ENCODE measurements around the gene ADAMTS9. TPM values are rescaled to one million over a fixed set of nuclear protein-coding genes. Genes with fewer than 3 reads are reported as not detected.
A peak's percentile ranks its signal among the peaks of the same experiment; 100 is the strongest.

Gene ADAMTS9
- 100 to 1,000 TPM; 104 to 420 TPM for total RNA-seq

GRCh38 chr3:64687781-64688604 lies at the start of gene ADAMTS9:
Gene ADAMTS9 (minus strand): TSS chr3:64688000. CDS start chr3:64687657, 343 bp downstream.
- H3K27me3 ChIP-seq (replicated peaks; ENCODE audit: insufficient read depth): no peaks in the 10 kb centered on the region
- H3K27ac ChIP-seq: peak within 1 kb of the TSS; percentile 99
- DNase-seq (ENCODE audit: low spot score): no peak
- peaks cover 4% of the 10 kb centered on the region for H3K36me3 ChIP-seq
- H3K4me1 ChIP-seq (ENCODE audit: control insufficient read depth in 1 of 2, low read depth in 2 of 2): peaks cover 0 to 35% of the 10 kb centered on the region in 2 donors
- TF ChIP-seq CTCF (IDR thresholded peaks at IDR 0.05): no peak
- peak; percentile 6 for ATAC-seq (ENCODE audit: insufficient number of reproducible peaks, low FRiP score, low read depth)
- H3K9me3 ChIP-seq: no peaks in the 10 kb centered on the region
- peak within 1 kb of the TSS; percentile 93 for H3K4me3 ChIP-seq

GRCh38 chr3:64732576-64732975 lies 44.8 kb upstream of the ADAMTS9 start:
- Histone ChIP-seq H3K27me3 (replicated peaks; ENCODE audit: insufficient read depth) (no peaks in the 10 kb centered on the region), H3K4me3 (no peak overlapping the region), H3K4me1 (ENCODE audit: control insufficient read depth in 1 of 2, low read depth in 2 of 2) (peaks cover 12 to 57% of the 10 kb centered on the region in 2 donors), H3K9me3 (no peaks in the 10 kb centered on the region), H3K27ac (no peak overlapping the region), H3K36me3 (no peaks in the 10 kb centered on the region)
- TF ChIP-seq CTCF (IDR thresholded peaks at IDR 0.05): no peak
- ATAC-seq (ENCODE audit: insufficient number of reproducible peaks, low FRiP score, low read depth) (no peak), DNase-seq (ENCODE audit: low spot score) (no peak)

- Histone ChIP-seq H3K36me3 (no peaks in the 10 kb centered on the region), H3K27me3 (replicated peaks; ENCODE audit: insufficient read depth) (no peaks in the 10 kb centered on the region), H3K27ac (no peak overlapping the region), H3K4me3 (no peak overlapping the region), H3K4me1 (ENCODE audit: control insufficient read depth in 1 of 2, low read depth in 2 of 2) (peaks cover 16 to 60% of the 10 kb centered on the region in 2 donors), H3K9me3 (no peaks in the 10 kb centered on the region)
- no peak for ATAC-seq (ENCODE audit: insufficient number of reproducible peaks, low FRiP score, low read depth)
- DNase-seq (ENCODE audit: low spot score): no peak
- no peak for TF ChIP-seq CTCF (IDR thresholded peaks at IDR 0.05)
These were observed 42.9 kb upstream of the ADAMTS9 start for GRCh38 chr3:64730681-64731080.

GRCh38 chr3:64728994-64729393 lies 41.2 kb upstream of the ADAMTS9 start:
- no peak for ATAC-seq (ENCODE audit: insufficient number of reproducible peaks, low FRiP score, low read depth)
- no peaks in the 10 kb centered on the region for H3K27me3 ChIP-seq (replicated peaks; ENCODE audit: insufficient read depth)
- no peaks in the 10 kb centered on the region for H3K36me3 ChIP-seq
- peak overlapping the region; percentile 50 to 51 for H3K27ac ChIP-seq
- no peak overlapping the region for H3K4me3 ChIP-seq
- H3K4me1 ChIP-seq (ENCODE audit: control insufficient read depth in 1 of 2, low read depth in 2 of 2): peaks cover 16 to 63% of the 10 kb centered on the region in 2 donors
- TF ChIP-seq CTCF (IDR thresholded peaks at IDR 0.05): no peak
- H3K9me3 ChIP-seq: no peaks in the 10 kb centered on the region
- DNase-seq (ENCODE audit: low spot score): no peak

- no peak overlapping the region for H3K4me3 ChIP-seq
- H3K27ac ChIP-seq: peak overlapping the region; percentile 50 to 51
- ATAC-seq (ENCODE audit: insufficient number of reproducible peaks, low FRiP score, low read depth) (peak; percentile 58), DNase-seq (ENCODE audit: low spot score) (no peak)
- no peaks in the 10 kb centered on the region for H3K36me3 ChIP-seq
- peaks cover 16 to 63% of the 10 kb centered on the region in 2 donors for H3K4me1 ChIP-seq (ENCODE audit: control insufficient read depth in 1 of 2, low read depth in 2 of 2)
- no peak for TF ChIP-seq CTCF (IDR thresholded peaks at IDR 0.05)
- H3K27me3 ChIP-seq (replicated peaks; ENCODE audit: insufficient read depth): no peaks in the 10 kb centered on the region
- no peaks in the 10 kb centered on the region for H3K9me3 ChIP-seq
These were observed 40.6 kb upstream of the ADAMTS9 start for GRCh38 chr3:64728428-64728827.

Data from thoracic aorta (tissue), 2 donors.